Stimulated activated effector memory CD8-positive, alpha-beta T cell treated with anti-CD3 and anti-CD28 coated beads, Interleukin-12 subunit alpha, Interleukin-12 subunit beta, amount 100 ng/mL, for 72 hours (primary cell): Measurements from ENCODE around the gene AEBP1.

Experiments used
- ATAC-seq: fragments of 150-1000 bp; cut with Tn5 transposase; 2 replicates; pipeline ENCODE4 v1.10.0; 2021
- DNase-seq, 2 donors: peaks; one replicate each; pipeline ENCODE4 v3.0.0; 2021 to 2022; ENCODE audit warnings: low spot score in 2 of 2
- H3K27ac Mint-ChIP-seq: one replicate; pipeline ENCODE4 v1.8.0; 2022; ENCODE audit warnings: mild to moderate bottlenecking, mixed read lengths
- H3K36me3 Mint-ChIP-seq: one replicate; pipeline ENCODE4 v1.8.0; 2022; ENCODE audit warnings: mild to moderate bottlenecking, mixed read lengths
- H3K4me1 Mint-ChIP-seq: one replicate; pipeline ENCODE4 v1.8.0; 2022; ENCODE audit warnings: mixed read lengths
- H3K4me3 Mint-ChIP-seq: one replicate; pipeline ENCODE4 v1.8.0; 2022; ENCODE audit warnings: mild to moderate bottlenecking, mixed read lengths
- H3K9me3 Mint-ChIP-seq: one replicate; pipeline ENCODE4 v1.8.0; 2022; ENCODE audit warnings: mixed read lengths

The AEBP1 gene

GRCh38 chr7:44076101-44076895 lies 27.8 kb upstream of the AEBP1 start:
- no peak for DNase-seq
- H3K9me3 Mint-ChIP-seq, result no peaks in the 10 kb centered on the region
- no peak for ATAC-seq
- H3K4me1 Mint-ChIP-seq, result peaks cover 54% of the 10 kb centered on the region
- peak overlapping the region; percentile 84 for H3K27ac Mint-ChIP-seq
- H3K36me3 Mint-ChIP-seq, result peaks cover 85% of the 10 kb centered on the region
- no peak overlapping the region for H3K4me3 Mint-ChIP-seq

GRCh38 chr7:44077061-44077460 lies 27.1 kb upstream of the AEBP1 start:
- H3K27ac Mint-ChIP-seq, result peak overlapping the region; percentile 84
- no peak overlapping the region for H3K4me3 Mint-ChIP-seq
- peaks cover 78% of the 10 kb centered on the region for H3K36me3 Mint-ChIP-seq
- no peak for DNase-seq
- ATAC-seq, result no peak
- no peaks in the 10 kb centered on the region for H3K9me3 Mint-ChIP-seq
- peaks cover 52% of the 10 kb centered on the region for H3K4me1 Mint-ChIP-seq

DNA sequence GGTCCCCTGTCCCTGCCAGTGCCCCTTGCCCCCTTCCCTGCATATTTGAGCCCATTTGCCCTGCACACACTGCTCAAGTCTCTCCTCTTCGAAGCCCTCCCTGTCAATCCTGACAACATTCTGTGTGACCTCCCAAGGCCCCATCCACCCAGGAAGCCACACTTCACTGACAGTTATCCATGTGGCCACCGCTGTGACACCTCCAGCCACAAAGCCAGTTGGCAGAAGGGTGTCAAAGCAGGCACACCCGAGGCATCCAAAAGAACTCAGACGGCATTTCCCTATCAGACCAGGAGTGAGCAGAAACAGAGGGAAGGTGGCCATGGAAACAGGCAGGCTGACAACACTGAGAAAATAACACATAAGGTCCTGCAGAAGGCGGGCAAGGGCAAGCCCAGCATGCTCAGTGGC lies 26.5 kb upstream of the AEBP1 start:
- peak overlapping the region; percentile 84 for H3K27ac Mint-ChIP-seq
- peaks cover 77% of the 10 kb centered on the region for H3K36me3 Mint-ChIP-seq
- no peaks in the 10 kb centered on the region for H3K9me3 Mint-ChIP-seq
- no peak for DNase-seq
- no peak overlapping the region for H3K4me3 Mint-ChIP-seq
- peaks cover 46% of the 10 kb centered on the region for H3K4me1 Mint-ChIP-seq
- no peak for ATAC-seq

- ATAC-seq (no peak), DNase-seq (no peak)
- peaks cover 71% of the 10 kb centered on the region for H3K36me3 Mint-ChIP-seq
- no peaks in the 10 kb centered on the region for H3K9me3 Mint-ChIP-seq
- H3K4me1 Mint-ChIP-seq, result peaks cover 45% of the 10 kb centered on the region
- peak overlapping the region; percentile 84 for H3K27ac Mint-ChIP-seq
- no peak overlapping the region for H3K4me3 Mint-ChIP-seq
Observed at GRCh38 chr7:44078521-44078920, 25.6 kb upstream of the AEBP1 start.

GRCh38 chr7:44079331-44080021 lies 24.7 kb upstream of the AEBP1 start:
- Mint-ChIP-seq H3K4me3 (peak overlapping the region; percentile 88), H3K27ac (no peak overlapping the region), H3K36me3 (peaks cover 62% of the 10 kb centered on the region), H3K4me1 (peaks cover 42% of the 10 kb centered on the region), H3K9me3 (no peaks in the 10 kb centered on the region)
- ATAC-seq, result no peak
- DNase-seq, result no peak

GRCh38 chr7:44080118-44080517 lies 24.0 kb upstream of the AEBP1 start:
- peak overlapping the region; percentile 88 for H3K4me3 Mint-ChIP-seq
- DNase-seq (no peak), ATAC-seq (no peak)
- peaks cover 41% of the 10 kb centered on the region for H3K4me1 Mint-ChIP-seq
- no peaks in the 10 kb centered on the region for H3K9me3 Mint-ChIP-seq
- peak overlapping the region; percentile 93 for H3K27ac Mint-ChIP-seq
- H3K36me3 Mint-ChIP-seq, result peaks cover 55% of the 10 kb centered on the region

DNA sequence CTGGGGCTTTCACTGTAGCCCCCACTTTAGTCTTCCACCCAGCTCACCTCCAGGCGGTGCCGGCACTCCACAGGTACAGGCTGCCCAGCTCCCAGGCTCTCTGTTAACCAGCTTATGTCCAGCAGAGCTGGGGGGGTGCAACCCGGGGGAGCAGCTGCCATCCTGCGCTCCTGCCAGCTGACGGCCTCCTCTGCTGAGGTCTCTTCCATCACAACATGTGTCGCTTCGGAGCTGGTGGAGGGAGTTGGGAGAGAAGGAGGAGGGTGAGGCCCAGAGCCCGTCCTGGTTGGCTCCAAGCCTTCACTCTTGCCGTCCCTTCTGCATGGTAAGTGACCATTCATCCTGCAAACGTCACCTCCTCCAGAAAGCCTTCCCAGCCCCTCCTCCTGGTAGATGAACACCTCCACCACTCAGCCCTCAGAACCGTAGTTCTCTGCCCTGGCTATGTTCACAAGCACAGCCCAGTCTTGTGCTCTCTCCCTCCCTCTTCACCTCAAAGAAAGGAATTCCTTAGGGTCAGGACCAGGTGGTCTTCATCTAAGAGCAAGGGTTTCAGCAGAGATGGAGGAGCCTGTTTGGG lies 23.4 kb upstream of the AEBP1 start:
- DNase-seq (no peak), ATAC-seq (no peak)
- Mint-ChIP-seq H3K4me3 (peak overlapping the region; percentile 88), H3K4me1 (peaks cover 41% of the 10 kb centered on the region), H3K9me3 (no peaks in the 10 kb centered on the region), H3K27ac (peak overlapping the region; percentile 93), H3K36me3 (peaks cover 49% of the 10 kb centered on the region)

GRCh38 chr7:44081266-44081748 lies 22.8 kb upstream of the AEBP1 start:
- Mint-ChIP-seq H3K9me3 (no peaks in the 10 kb centered on the region), H3K4me3 (peak overlapping the region; percentile 88), H3K36me3 (peaks cover 43% of the 10 kb centered on the region), H3K27ac (peak overlapping the region; percentile 93), H3K4me1 (peaks cover 41% of the 10 kb centered on the region)
- ATAC-seq (no peak), DNase-seq (no peak)

DNA sequence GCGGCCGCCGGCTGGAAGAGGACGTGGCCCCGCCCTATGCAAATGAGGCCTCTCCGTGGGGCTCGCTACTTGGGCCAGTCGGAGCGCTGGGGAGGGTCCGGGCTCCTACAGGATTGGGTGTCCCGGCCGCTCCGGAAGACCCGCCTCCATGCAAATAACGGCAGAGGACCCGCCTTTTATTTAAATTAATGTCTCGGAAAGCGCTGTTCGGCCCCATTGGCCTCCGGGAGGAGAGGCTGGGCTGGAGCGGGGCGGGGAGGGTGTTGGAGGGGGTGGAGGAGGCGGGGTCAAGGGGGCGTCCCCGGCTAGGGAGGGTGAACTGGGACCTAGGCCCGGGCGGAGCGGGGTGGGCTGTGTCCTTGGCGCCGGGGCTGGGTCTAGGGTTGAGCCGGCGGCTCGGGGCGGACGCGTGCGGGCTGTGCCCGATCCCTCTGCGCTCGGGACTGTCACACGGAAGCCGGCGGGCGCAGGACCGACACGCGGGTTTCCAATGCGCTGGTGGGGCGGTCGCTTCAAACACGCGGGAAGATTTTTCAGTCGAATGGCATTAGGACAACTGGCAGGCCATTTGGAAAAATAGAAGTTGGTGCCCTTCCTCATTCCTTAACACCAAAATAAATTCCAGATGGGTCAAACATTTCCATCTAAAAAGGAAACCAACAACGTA lies 21.5 kb upstream of the AEBP1 start:
- ATAC-seq (peak; percentile 96), DNase-seq (peak; percentile 79 to 95)
- Mint-ChIP-seq H3K4me3 (peak overlapping the region; percentile 88), H3K27ac (peak overlapping the region; percentile 93), H3K4me1 (peaks cover 36% of the 10 kb centered on the region), H3K36me3 (peaks cover 30% of the 10 kb centered on the region), H3K9me3 (no peaks in the 10 kb centered on the region)

DNA sequence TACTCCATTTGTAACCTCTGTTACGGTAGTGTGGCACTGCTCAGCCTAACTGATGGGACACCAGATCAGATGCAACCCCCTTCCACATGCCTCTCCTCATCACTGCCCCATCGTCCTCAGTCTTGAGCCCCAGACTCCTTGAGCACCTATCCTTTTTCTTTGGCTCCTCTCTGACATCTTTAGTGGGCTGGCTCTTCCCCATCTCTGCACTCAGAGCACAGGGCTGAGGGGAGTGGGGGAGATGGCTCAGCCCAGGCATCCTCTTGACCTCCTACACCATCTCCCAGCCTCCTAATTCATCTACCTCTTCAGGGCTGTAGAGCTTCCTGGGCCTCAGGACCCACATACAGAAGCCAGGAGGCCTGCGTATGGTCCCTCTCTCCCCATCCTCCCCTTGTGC lies 20.3 kb upstream of the AEBP1 start:
- H3K4me3 Mint-ChIP-seq, result peak overlapping the region; percentile 88
- DNase-seq, result no peak

GRCh38 chr7:44084701-44085100 lies 19.4 kb upstream of the AEBP1 start:
- ATAC-seq, result no peak
- no peak for DNase-seq
- peaks cover 26% of the 10 kb centered on the region for H3K4me1 Mint-ChIP-seq
- H3K27ac Mint-ChIP-seq, result no peak overlapping the region
- H3K9me3 Mint-ChIP-seq, result no peaks in the 10 kb centered on the region
- no peak overlapping the region for H3K4me3 Mint-ChIP-seq
- peaks cover 14% of the 10 kb centered on the region for H3K36me3 Mint-ChIP-seq

More for the DNA sequence above, 20.3 kb upstream of the AEBP1 start:
- peaks cover 26% of the 10 kb centered on the region for H3K4me1 Mint-ChIP-seq
- no peak for ATAC-seq
- H3K9me3 Mint-ChIP-seq, result no peaks in the 10 kb centered on the region
- H3K27ac Mint-ChIP-seq, result peak overlapping the region; percentile 93
- H3K36me3 Mint-ChIP-seq, result peaks cover 18% of the 10 kb centered on the region

DNA sequence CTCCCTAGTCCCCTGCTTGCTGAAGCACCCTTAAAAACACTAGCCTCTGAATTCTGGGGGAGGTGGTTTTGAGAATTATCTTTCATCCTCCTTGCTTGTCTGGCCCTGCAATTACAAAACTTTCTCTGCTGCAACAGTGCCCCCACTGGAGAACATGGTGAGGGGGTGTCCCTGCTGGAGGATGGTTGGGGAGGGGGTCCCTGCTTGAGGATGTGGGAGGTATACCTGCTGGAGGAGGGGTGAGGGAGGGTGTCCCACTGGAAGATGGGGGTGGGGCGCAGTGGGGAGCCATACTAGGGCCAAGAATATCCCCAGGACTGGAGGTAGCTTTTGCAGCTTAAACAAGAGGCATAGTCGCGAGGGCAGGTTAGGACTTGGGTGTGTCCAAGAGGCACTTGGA lies 18.6 kb upstream of the AEBP1 start:
- Mint-ChIP-seq H3K4me1 (peaks cover 24% of the 10 kb centered on the region), H3K9me3 (no peaks in the 10 kb centered on the region), H3K4me3 (no peak overlapping the region), H3K36me3 (peaks cover 14% of the 10 kb centered on the region), H3K27ac (no peak overlapping the region)
- no peak for DNase-seq
- no peak for ATAC-seq

DNA sequence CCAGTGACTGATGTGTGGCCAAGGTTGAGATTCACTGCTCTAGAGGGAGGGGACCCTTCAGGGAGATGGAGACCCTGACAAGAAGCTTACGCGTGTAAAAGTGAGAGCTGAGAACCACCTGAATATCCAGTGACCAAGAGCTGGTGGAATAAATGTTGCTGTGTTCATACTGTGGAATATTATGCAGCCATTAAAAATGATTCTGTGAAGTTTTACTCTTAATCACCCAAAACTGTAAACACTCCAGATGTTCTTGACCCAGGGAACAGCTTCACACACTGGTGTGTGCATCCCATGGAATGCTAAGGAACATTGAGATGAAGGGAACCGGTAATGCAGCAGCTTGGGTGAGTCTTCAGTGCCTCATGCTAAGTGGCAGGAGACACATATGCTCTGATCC lies 17.5 kb upstream of the AEBP1 start:
- H3K4me1 Mint-ChIP-seq, result peaks cover 14% of the 10 kb centered on the region
- ATAC-seq, result no peak
- no peak overlapping the region for H3K27ac Mint-ChIP-seq
- no peak overlapping the region for H3K4me3 Mint-ChIP-seq
- DNase-seq, result no peak
- H3K9me3 Mint-ChIP-seq, result no peaks in the 10 kb centered on the region
- H3K36me3 Mint-ChIP-seq, result peaks cover 7% of the 10 kb centered on the region

- H3K4me1 Mint-ChIP-seq, result peaks cover 10% of the 10 kb centered on the region
- H3K27ac Mint-ChIP-seq, result peak overlapping the region; percentile 52
- ATAC-seq (no peak), DNase-seq (no peak)
- H3K9me3 Mint-ChIP-seq, result no peaks in the 10 kb centered on the region
- no peaks in the 10 kb centered on the region for H3K36me3 Mint-ChIP-seq
- no peak overlapping the region for H3K4me3 Mint-ChIP-seq
Observed at GRCh38 chr7:44087911-44088838, 16.0 kb upstream of the AEBP1 start.
